Measurements from ENCODE around the gene CCM2L. TPM values are rescaled to one million over a fixed set of nuclear protein-coding genes. Genes with fewer than 3 reads are reported as not detected.

The CCM2L gene
- total and polyA plus RNA-seq, 9 of the 15 experiments (the other 6 are each of a cell fraction or from before 2014, with no cell fraction given) = 0.04 TPM; not detected in 8

DNA sequence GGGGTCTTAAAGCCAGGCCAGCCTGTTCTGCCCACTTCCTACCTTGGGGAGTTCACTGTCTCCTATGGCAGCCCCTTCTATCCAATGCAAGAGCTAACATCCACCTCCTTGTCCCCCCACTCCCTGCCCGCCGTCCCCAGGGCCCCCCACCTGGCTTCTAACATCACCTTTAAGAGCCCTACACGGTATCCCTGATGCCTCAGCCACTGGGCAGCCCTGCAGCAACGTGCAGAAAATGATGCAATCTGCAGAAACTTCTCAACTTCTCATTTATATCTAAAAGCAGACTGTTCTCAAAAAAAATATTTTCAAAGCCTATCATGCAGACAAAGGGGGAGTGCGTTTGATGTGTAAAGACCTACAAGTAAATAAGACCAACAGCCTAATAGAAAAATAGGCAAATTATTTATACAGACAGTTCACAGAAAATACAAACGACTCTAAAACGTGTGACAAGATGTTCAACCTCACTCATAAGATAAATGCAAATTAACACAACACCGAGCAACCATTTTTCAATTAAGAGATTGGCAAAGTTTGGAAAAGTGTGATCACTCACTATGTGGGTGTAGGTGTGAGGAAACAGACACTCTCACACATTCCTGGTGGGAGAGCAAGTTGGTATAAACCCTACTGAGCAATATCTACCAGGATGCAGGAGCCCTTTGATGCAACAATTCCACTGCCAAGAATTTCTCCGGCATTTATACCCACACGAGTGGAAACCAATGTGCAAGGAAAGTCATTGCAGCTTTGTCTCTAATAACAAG is 26.7 kb downstream of the CCM2L start (continued):
- TF ChIP-seq KAT2B (IDR thresholded peaks at IDR 0.05; ENCODE audit: low read depth, low read length) = no peak
- TF ChIP-seq ZSCAN29 (IDR thresholded peaks at IDR 0.05) = no peak
- TF ChIP-seq, protein P1, sequence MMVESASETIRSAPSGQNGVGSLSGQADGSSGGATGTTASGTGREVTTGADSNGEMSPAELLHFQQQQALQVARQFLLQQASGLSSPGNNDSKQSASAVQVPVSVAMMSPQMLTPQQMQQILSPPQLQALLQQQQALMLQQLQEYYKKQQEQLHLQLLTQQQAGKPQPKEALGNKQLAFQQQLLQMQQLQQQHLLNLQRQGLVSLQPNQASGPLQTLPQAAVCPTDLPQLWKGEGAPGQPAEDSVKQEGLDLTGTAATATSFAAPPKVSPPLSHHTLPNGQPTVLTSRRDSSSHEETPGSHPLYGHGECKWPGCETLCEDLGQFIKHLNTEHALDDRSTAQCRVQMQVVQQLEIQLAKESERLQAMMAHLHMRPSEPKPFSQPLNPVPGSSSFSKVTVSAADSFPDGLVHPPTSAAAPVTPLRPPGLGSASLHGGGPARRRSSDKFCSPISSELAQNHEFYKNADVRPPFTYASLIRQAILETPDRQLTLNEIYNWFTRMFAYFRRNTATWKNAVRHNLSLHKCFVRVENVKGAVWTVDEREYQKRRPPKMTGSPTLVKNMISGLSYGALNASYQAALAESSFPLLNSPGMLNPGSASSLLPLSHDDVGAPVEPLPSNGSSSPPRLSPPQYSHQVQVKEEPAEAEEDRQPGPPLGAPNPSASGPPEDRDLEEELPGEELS (CRISPR knock-in tag; IDR thresholded peaks at IDR 0.05; ENCODE audit: borderline replicate concordance) = no peak
- TF ChIP-seq, protein P2, sequence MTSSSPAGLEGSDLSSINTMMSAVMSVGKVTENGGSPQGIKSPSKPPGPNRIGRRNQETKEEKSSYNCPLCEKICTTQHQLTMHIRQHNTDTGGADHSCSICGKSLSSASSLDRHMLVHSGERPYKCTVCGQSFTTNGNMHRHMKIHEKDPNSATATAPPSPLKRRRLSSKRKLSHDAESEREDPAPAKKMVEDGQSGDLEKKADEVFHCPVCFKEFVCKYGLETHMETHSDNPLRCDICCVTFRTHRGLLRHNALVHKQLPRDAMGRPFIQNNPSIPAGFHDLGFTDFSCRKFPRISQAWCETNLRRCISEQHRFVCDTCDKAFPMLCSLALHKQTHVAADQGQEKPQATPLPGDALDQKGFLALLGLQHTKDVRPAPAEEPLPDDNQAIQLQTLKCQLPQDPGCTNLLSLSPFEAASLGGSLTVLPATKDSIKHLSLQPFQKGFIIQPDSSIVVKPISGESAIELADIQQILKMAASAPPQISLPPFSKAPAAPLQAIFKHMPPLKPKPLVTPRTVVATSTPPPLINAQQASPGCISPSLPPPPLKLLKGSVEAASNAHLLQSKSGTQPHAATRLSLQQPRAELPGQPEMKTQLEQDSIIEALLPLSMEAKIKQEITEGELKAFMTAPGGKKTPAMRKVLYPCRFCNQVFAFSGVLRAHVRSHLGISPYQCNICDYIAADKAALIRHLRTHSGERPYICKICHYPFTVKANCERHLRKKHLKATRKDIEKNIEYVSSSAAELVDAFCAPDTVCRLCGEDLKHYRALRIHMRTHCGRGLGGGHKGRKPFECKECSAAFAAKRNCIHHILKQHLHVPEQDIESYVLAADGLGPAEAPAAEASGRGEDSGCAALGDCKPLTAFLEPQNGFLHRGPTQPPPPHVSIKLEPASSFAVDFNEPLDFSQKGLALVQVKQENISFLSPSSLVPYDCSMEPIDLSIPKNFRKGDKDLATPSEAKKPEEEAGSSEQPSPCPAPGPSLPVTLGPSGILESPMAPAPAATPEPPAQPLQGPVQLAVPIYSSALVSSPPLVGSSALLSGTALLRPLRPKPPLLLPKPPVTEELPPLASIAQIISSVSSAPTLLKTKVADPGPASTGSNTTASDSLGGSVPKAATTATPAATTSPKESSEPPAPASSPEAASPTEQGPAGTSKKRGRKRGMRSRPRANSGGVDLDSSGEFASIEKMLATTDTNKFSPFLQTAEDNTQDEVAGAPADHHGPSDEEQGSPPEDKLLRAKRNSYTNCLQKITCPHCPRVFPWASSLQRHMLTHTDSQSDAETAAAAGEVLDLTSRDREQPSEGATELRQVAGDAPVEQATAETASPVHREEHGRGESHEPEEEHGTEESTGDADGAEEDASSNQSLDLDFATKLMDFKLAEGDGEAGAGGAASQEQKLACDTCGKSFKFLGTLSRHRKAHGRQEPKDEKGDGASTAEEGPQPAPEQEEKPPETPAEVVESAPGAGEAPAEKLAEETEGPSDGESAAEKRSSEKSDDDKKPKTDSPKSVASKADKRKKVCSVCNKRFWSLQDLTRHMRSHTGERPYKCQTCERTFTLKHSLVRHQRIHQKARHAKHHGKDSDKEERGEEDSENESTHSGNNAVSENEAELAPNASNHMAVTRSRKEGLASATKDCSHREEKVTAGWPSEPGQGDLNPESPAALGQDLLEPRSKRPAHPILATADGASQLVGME (CRISPR knock-in tag; IDR thresholded peaks at IDR 0.05) = no peak
- TF ChIP-seq POLR2A (conservative IDR thresholded peaks at IDR 0.05) = no peak
- TF ChIP-seq ZNF778 (CRISPR knock-in tag; IDR thresholded peaks at IDR 0.05) = no peak
- TF ChIP-seq, protein P3, sequence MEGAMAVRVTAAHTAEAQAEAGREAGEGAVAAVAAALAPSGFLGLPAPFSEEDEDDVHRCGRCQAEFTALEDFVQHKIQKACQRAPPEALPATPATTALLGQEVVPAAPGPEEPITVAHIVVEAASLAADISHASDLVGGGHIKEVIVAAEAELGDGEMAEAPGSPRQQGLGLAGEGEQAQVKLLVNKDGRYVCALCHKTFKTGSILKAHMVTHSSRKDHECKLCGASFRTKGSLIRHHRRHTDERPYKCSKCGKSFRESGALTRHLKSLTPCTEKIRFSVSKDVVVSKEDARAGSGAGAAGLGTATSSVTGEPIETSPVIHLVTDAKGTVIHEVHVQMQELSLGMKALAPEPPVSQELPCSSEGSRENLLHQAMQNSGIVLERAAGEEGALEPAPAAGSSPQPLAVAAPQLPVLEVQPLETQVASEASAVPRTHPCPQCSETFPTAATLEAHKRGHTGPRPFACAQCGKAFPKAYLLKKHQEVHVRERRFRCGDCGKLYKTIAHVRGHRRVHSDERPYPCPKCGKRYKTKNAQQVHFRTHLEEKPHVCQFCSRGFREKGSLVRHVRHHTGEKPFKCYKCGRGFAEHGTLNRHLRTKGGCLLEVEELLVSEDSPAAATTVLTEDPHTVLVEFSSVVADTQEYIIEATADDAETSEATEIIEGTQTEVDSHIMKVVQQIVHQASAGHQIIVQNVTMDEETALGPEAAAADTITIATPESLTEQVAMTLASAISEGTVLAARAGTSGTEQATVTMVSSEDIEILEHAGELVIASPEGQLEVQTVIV (CRISPR knock-in tag; IDR thresholded peaks at IDR 0.05; ENCODE audit: borderline replicate concordance) = no peak
- TF ChIP-seq POLR2AphosphoS5 (IDR thresholded peaks at IDR 0.05; ENCODE audit: control insufficient read depth, insufficient read depth, low read depth, low read length) = no peak
- TF ChIP-seq ZNF212 (CRISPR knock-in tag; IDR thresholded peaks at IDR 0.05) = no peak
- TF ChIP-seq, protein P4, sequence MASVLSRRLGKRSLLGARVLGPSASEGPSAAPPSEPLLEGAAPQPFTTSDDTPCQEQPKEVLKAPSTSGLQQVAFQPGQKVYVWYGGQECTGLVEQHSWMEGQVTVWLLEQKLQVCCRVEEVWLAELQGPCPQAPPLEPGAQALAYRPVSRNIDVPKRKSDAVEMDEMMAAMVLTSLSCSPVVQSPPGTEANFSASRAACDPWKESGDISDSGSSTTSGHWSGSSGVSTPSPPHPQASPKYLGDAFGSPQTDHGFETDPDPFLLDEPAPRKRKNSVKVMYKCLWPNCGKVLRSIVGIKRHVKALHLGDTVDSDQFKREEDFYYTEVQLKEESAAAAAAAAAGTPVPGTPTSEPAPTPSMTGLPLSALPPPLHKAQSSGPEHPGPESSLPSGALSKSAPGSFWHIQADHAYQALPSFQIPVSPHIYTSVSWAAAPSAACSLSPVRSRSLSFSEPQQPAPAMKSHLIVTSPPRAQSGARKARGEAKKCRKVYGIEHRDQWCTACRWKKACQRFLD (CRISPR knock-in tag; IDR thresholded peaks at IDR 0.05) = no peak
- no peak for TF ChIP-seq FUS (optimal IDR thresholded peaks at IDR 0.05; ENCODE audit: low read depth, low read length)
- no peak for TF ChIP-seq ZNF583 (CRISPR knock-in tag; IDR thresholded peaks at IDR 0.05)
- TF ChIP-seq SRF (CRISPR knock-in tag; IDR thresholded peaks at IDR 0.05) = no peak
- peak; percentile 81; the same call in 1 of the 2 replicates for TF ChIP-seq ZNF175 (CRISPR knock-in tag; IDR thresholded peaks at IDR 0.05; ENCODE audit: low read depth)

Data from K562 (cell line).